COLO668 (cell line): ENCODE data around the gene CFAP45.

ENCODE experiments used
- DNase-seq: peaks from one replicate; lab custom pipeline; 2025; ENCODE audit not compliant: unreplicated experiment; lab: John Stamatoyannopoulos, UW

CFAP45 gene

GRCh38 chr1:159854693-159855192, 45.2 kb downstream of the CFAP45 start:
- peak; percentile 90 for DNase-seq

GRCh38 chr1:159854116-159854692, 45.8 kb downstream of the CFAP45 start:
- DNase-seq: peak; percentile 76

GRCh38 chr1:159853417-159854115, 46.4 kb downstream of the CFAP45 start:
- no peak for DNase-seq

- no peak for DNase-seq
Measured at GRCh38 chr1:159851407-159851806, 48.6 kb downstream of the CFAP45 start.

GRCh38 chr1:159849626-159850366, 50.2 kb downstream of the CFAP45 start:
- no peak for DNase-seq

- no peak for DNase-seq
Measured at GRCh38 chr1:159848326-159848725, 51.6 kb downstream of the CFAP45 start.

- DNase-seq: no peak
Measured at GRCh38 chr1:159847231-159847630, 52.7 kb downstream of the CFAP45 start.

GRCh38 chr1:159845751-159846629, 54.0 kb downstream of the CFAP45 start:
- DNase-seq: no peak

- no peak for DNase-seq
Measured at GRCh38 chr1:159843459-159843858, 56.5 kb downstream of the CFAP45 start.

GRCh38 chr1:159841749-159842148, 58.2 kb downstream of the CFAP45 start:
- DNase-seq: no peak

GRCh38 chr1:159839116-159839849, 60.7 kb downstream of the CFAP45 start:
- DNase-seq: no peak

- DNase-seq: no peak
Measured at GRCh38 chr1:159838715-159839114, 61.2 kb downstream of the CFAP45 start.

- no peak for DNase-seq
Measured at GRCh38 chr1:159835862-159836525, 64.0 kb downstream of the CFAP45 start.

GRCh38 chr1:159835356-159835755, 64.6 kb downstream of the CFAP45 start:
- no peak for DNase-seq

- no peak for DNase-seq
Measured at GRCh38 chr1:159832309-159832708, 67.7 kb downstream of the CFAP45 start.

GRCh38 chr1:159831412-159832141, 68.4 kb downstream of the CFAP45 start:
- DNase-seq: no peak

- DNase-seq: no peak
Measured at GRCh38 chr1:159830722-159831121, 69.2 kb downstream of the CFAP45 start.

- DNase-seq: no peak
Measured at GRCh38 chr1:159829822-159830465, 70.0 kb downstream of the CFAP45 start.

- peak; percentile 49 for DNase-seq
Measured at GRCh38 chr1:159829273-159829634, 70.7 kb downstream of the CFAP45 start.
